Stomach (tissue), 4 donors: ENCODE results near the gene SWAP70.

Experiments used
- CTCF ChIP-seq, 7 experiments: fragments of 450-650 bp in 4 of 7; fragments of 200-600 bp in 3 of 7; sonication (generic) in 3 of 7; IDR thresholded peaks; one replicate each; pipeline ENCODE4 v1.5.1; 2016 to 2019; ENCODE audit warnings: antibody characterized with exemption in 7 of 7, control low read depth in 2 of 7, mild to moderate bottlenecking in 1 of 7
- POLR2A ChIP-seq, 4 donors: fragments of 450-650 bp; IDR thresholded peaks; one replicate each; pipeline ENCODE4 v1.6.1; 2016; ENCODE audit warnings: antibody characterized with exemption in 4 of 4, control low read depth in 2 of 4, mild to moderate bottlenecking in 1 of 4, moderate library complexity in 1 of 4

DNA sequence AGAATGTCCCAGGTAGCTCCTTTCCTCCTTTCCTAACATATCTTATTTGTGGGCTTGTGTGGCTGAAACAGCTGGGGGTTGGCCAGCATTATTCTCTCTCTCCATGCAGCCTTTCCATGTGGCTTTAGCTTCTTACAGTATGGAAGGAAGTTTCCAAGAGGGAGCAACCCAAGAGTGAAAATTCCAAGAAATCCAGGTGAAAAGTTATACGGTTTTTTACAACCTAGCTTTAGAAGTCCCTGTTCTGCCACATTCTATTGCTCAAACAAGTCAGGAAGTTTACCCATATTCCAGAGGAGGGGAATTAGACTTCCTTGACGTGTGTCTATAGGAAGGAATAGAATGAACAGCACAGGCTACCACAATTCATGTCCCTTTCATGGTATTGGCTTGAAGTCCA lies 10.0 kb upstream of the SWAP70 start:
- TF ChIP-seq CTCF (IDR thresholded peaks at IDR 0.05) (no peak), POLR2A (IDR thresholded peaks at IDR 0.05) (no peak)
